ENCODE measurements around the gene SEMA4G.
"Not testable (repeated sequence)": the region's sequence is repeated elsewhere in the genome, so short reads cannot be mapped to it uniquely, and the experiment has no call there.

SEMA4G gene

GRCh38 chr10:100970914-100971811 is 1.9 kb downstream of the SEMA4G start:
- DNase-seq: no peak

DNA sequence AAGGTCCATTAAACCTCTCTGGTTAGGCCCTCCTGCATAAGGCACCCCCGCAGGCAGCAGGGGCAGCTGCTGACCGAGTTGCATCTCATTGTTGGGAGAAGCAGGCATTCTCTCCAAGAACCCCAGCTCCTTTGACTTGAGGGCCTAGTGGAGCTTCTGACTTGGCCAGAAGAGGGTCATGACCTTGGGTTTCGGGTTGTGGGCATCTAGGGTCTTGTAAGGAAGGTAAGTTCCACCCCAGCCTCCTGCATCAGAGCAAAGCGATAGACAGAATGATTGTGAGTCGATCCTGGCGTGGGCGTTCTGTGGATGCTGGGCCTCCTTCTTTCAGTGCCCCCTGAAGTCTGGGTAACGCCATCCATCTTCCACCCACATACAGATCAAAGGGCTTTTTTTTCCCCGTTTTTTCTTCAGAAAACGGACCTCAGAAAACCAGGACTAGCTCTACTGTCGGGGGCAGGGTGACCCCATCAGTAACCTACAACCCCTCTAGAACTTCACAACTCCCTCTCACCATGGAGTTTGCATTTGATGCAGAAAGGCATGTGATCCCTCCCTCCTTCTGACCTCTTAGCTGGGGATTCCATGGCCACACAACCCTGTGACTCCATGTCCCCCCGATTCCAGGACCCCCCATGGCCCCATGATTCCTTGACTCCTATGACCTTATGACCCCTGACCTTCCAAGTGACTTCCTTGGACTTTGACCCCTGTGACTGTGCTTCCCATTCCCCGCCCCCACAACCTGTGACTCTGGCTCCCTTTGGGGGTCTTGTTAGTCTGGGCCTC is 3.0 kb downstream of the SEMA4G start:
- no peak for DNase-seq

GRCh38 chr10:100972904-100973535 is 3.7 kb downstream of the SEMA4G start:
- no peak for DNase-seq

DNA sequence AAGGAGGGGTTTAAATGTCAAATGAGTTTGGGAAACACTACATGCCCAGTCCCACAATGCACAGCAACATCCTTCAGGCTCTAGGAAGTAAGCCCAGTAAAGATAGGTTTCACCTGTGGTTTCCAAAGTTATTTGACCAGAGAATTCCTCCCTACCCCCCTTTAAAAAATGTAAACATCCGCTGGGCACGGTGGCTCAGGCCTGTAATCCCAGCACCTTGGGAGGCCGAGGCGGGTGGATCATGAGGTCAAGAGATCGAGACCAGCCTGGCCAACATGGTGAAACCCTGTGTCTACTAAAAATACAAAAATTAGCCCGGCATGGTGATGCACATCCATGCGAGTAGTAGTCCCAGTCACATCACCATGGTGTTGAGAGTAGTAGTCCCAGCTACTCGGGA is 6.1 kb downstream of the SEMA4G start:
- DNase-seq: not testable (repeated sequence)

GRCh38 chr10:100976906-100977305 is 7.6 kb downstream of the SEMA4G start:
- no peak for DNase-seq

DNA sequence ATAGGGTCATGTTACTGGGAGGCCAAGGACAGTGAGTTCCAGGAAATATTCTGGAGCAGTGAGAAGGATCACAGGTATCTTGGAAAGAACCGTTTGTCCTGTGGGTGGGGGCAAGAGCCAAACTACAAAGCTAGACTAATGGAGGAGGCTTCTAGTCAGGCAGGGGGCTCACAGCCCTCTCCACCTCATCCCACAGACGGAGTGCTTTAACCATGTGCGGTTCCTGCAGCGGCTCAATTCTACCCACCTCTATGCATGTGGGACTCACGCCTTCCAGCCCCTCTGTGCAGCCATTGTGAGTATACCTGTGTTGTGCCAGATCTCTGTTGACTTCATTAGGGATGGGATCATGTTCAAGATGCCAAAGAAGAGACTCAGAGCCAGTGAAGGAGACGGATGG is 8.1 kb downstream of the SEMA4G start:
- DNase-seq: no peak

DNA sequence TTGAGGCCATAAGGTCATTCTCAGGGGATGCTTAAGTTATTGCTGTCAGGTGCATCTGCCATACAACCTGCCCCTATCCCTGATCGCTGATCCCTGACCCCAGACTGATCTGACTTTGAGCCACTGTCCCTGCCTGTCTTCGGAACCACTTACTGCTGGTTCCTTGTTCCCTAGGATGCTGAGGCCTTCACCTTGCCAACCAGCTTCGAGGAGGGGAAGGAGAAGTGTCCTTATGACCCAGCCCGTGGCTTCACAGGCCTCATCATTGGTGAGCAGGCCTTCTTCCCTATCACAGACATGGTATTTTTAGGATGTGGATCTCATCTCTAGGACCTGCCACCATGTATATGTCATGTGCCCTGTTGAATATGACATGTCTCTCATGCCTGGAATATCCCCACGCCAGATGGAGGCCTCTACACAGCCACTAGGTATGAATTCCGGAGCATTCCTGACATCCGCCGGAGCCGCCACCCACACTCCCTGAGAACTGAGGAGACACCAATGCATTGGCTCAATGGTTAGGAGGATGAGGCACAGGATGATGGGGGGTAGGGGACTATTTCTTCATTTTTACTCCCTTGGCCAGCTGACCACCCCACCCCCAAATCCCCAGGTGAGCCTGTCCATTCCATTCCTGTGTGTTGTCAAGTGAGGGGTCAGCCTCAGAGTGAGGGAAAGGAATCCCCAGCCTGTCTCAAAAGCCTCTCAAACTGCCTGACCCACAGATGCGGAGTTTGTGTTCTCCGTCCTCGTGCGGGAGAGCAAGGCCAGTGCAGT is 9.0 kb downstream of the SEMA4G start:
- no peak for DNase-seq

DNA sequence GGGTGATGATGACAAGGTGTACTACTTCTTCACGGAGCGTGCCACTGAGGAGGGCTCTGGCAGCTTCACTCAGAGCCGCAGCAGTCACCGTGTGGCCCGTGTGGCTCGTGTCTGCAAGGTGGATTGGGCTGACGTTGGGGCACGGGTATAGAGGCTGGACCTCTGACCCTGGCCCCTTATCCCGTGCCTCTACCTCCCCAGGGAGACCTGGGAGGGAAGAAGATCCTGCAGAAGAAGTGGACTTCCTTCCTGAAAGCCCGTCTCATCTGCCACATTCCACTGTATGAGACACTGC is 9.5 kb downstream of the SEMA4G start:
- DNase-seq: no peak

DNA sequence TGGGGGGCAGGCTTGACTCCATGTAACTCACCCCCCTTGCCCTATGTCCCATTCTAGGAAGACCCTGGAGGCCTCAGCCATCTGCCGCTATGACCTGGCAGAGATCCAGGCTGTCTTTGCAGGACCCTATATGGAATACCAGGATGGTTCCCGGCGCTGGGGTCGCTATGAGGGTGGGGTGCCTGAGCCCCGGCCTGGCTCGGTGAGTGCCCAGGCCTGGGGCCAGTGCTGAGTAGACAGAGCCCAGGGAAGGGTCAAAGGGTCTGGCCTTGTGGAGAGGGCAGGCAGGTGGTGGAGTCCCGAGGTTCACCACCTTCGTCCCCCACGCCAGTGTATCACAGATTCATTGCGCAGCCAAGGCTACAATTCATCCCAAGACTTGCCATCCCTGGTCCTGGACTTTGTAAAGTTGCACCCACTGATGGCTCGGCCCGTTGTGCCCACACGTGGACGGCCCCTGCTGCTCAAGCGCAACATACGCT is 10.5 kb downstream of the SEMA4G start:
- no peak for DNase-seq

- no peak for DNase-seq
These were observed 11.0 kb downstream of the SEMA4G start for GRCh38 chr10:100980311-100980710.

DNA sequence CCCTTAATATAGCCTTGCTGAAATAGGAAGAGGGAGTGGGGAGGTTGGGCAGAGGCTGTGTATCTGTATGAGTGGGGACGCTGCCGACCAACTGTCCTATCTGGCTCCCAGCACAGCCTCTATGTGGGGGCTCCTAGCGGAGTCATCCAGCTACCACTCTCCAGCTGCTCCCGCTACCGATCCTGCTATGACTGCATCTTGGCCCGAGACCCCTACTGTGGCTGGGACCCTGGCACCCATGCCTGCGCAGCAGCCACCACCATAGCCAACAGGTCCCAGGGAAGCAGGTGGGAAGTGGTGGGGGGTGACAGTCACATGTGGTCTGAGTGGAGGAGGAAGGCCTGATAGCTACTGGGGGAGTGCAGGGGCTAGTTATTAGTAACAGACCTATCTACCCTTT is 11.4 kb downstream of the SEMA4G start:
- DNase-seq: no peak

- no peak for DNase-seq
These were observed 12.0 kb downstream of the SEMA4G start for GRCh38 chr10:100981178-100981772.

GRCh38 chr10:100982916-100983830 is 13.9 kb downstream of the SEMA4G start:
- no peak for DNase-seq

GRCh38 chr10:100983868-100984671 is 14.8 kb downstream of the SEMA4G start:
- DNase-seq: no peak

DNA sequence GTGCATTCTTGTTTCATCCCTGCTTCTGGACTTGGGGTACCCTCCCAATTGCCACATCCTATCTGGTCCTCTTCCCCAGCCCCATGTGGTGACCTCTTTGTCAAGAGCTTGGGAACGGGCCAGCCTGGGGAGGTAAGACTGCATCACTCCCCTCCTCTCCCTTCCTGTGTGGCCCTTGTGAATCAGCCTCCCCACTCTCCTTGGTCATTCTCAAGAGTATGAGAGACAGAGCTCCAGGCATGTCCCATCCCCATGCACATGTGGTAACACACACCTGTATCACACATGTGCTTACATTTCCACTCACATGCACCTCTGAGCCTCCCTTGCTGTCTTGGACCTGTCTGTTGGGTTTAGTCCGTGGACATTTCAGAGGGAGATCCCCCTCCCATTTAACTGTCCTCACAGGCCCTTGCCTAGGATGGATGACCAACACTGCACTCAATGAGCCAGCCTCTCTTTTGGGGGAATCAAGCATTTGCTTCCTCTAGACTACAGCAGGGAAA is 15.4 kb downstream of the SEMA4G start:
- DNase-seq: no peak

DNA sequence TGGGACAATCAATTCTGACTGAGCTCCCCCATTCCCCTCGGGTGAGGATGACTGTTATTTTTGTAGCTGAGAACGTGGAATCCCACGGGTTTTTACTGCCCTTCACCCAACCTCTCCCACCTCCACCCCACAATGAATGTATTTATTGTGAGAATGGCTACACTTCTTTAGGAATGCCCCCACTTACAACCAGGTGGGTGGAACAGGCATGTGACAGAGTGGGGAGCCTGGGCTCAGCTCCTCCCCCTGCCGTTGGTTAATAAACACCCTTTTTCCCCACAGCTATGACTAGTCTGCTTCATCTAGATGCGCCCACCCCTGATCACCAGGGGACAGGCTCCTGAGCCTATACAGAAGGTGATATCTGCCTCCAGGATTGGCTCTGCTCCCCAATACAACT is 16.0 kb downstream of the SEMA4G start:
- no peak for DNase-seq

DNA sequence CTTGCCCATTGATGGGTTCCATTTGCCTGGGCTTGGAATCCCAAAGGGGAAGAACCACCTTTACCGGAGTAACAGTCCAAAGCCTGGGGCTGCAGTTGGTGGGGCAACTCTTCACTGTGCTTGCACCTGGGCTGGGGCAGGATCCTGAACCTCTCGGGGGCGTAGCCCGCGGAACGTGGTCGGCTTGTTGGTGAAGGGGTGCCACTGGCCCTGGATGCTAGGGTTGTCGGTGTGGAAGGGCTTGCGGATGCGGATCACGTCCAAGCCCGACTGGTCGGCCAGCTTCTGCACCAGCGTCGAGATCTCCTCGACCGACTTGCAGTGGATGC is 17.3 kb downstream of the SEMA4G start:
- no peak for DNase-seq

- DNase-seq: peak; percentile 81
These were observed 17.8 kb downstream of the SEMA4G start, which contains the start of the genes MRPL43 and TWNK for GRCh38 chr10:100986952-100987684. MRPL43 (minus strand) TSS chr10:100987497; CDS start chr10:100987443, 54 bp downstream. TWNK (plus strand) TSS chr10:100987543; CDS start chr10:100988211, 668 bp downstream.

DNA sequence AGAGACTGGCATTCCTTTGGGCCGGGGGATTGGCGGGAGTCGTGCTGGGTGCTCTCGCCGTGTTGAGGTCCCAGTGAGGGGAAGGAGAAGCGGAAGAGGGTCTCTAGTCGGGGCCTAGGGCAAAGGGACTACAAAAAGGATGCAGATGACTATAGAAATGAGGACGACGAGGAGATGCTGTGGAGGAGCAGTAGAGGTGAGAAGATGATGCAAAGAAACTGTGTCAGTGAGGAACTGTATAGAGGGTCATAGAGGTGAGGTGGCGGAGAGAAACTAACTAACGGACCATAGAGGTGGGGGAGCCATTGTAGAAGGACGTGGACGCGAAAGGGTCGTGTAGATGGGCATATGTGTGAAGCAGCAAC is 18.4 kb downstream of the SEMA4G start:
- no peak for DNase-seq

All from inflammatory macrophage treated with lipopolysaccharide for 4 hours (primary cell).